Measurements from ENCODE around the gene SIGLEC11. TPM values are rescaled to one million over a fixed set of nuclear protein-coding genes. Genes with fewer than 3 reads are reported as not detected.
A peak's percentile ranks its signal among the peaks of the same experiment; 100 is the strongest.

Gene SIGLEC11
- polyA plus RNA-seq, 1 experiment, result not detected

GRCh38 chr19:49930483-49931011, 30.4 kb downstream of the SIGLEC11 start:
- no peak for DNase-seq (ENCODE audit: low read depth)
- no peak for TF ChIP-seq CTCF (IDR thresholded peaks at IDR 0.05; ENCODE audit: insufficient read depth, low read depth, low read length)
- Histone ChIP-seq H3K36me3 (ENCODE audit: control insufficient read depth, insufficient read depth, low read length) (peaks cover 8% of the 10 kb centered on the region), H3K27me3 (ENCODE audit: control insufficient read depth, insufficient read depth, low read length) (no peaks in the 10 kb centered on the region), H3K4me3 (ENCODE audit: low read depth, low read length) (no peak overlapping the region; the same call in 1 of the 2 replicates)
- POLR2A ChIA-PET, result no interaction called here
- CTCF ChIA-PET, result interaction anchor here (1.2 kb wide), 1 partner anchor 206 kb away, joined by 4 read pairs; no protein-coding TSS in a partner anchor

GRCh38 chr19:49929611-49930482, 31.1 kb downstream of the SIGLEC11 start:
- TF ChIP-seq CTCF (IDR thresholded peaks at IDR 0.05; ENCODE audit: insufficient read depth, low read depth, low read length), result no peak
- H3K27me3 ChIP-seq (ENCODE audit: control insufficient read depth, insufficient read depth, low read length), result no peaks in the 10 kb centered on the region
- peak; percentile 73 for DNase-seq (ENCODE audit: low read depth)
- POLR2A ChIA-PET, result interaction anchor here (0.5 to 0.6 kb wide), 2 partner anchors 63 to 159 kb away, joined by 3 to 35 read pairs; no protein-coding TSS in a partner anchor
- H3K36me3 ChIP-seq (ENCODE audit: control insufficient read depth, insufficient read depth, low read length), result peaks cover 8% of the 10 kb centered on the region
- peak overlapping the region; percentile 98 for H3K4me3 ChIP-seq (ENCODE audit: low read depth, low read length)
- CTCF ChIA-PET, result interaction anchor here (1.9 kb wide), 1 partner anchor 8 kb away, joined by 9 read pairs; no protein-coding TSS in a partner anchor

GRCh38 chr19:49929121-49929610, 31.8 kb downstream of the SIGLEC11 start, which contains the start of the genes ATF5 and NUP62:
Gene ATF5 (plus strand): TSS chr19:49929205. CDS start chr19:49930851, 1,646 bp downstream.
Gene NUP62 (minus strand): TSS chr19:49929504. CDS start chr19:49909807, 19,697 bp downstream.
- ChIA-PET CTCF (interaction anchor here (1.9 kb wide), 1 partner anchor 9 kb away, joined by 9 read pairs; no protein-coding TSS in a partner anchor), POLR2A (interaction anchor here (0.5 kb wide), 1 partner anchor 158 kb away, joined by 35 read pairs; no protein-coding TSS in a partner anchor)
- H3K27me3 ChIP-seq (ENCODE audit: control insufficient read depth, insufficient read depth, low read length), result no peaks in the 10 kb centered on the region
- no peak for TF ChIP-seq CTCF (IDR thresholded peaks at IDR 0.05; ENCODE audit: insufficient read depth, low read depth, low read length)
- H3K4me3 ChIP-seq (ENCODE audit: low read depth, low read length), result peak within 1 kb of the TSS; percentile 98
- peaks cover 10% of the 10 kb centered on the region for H3K36me3 ChIP-seq (ENCODE audit: control insufficient read depth, insufficient read depth, low read length)
- peak; percentile 29 for DNase-seq (ENCODE audit: low read depth)

GRCh38 chr19:49927526-49928264, 33.3 kb downstream of the SIGLEC11 start:
- no peak for DNase-seq (ENCODE audit: low read depth)
- Histone ChIP-seq H3K4me3 (ENCODE audit: low read depth, low read length) (no peak overlapping the region), H3K27me3 (ENCODE audit: control insufficient read depth, insufficient read depth, low read length) (no peaks in the 10 kb centered on the region), H3K36me3 (ENCODE audit: control insufficient read depth, insufficient read depth, low read length) (peaks cover 14% of the 10 kb centered on the region)
- TF ChIP-seq CTCF (IDR thresholded peaks at IDR 0.05; ENCODE audit: insufficient read depth, low read depth, low read length), result no peak
- CTCF ChIA-PET, result interaction anchor here (0.6 to 1.0 kb wide), 3 partner anchors 10 to 68 kb away, joined by 3 to 4 read pairs (median 3); no protein-coding TSS in a partner anchor
- POLR2A ChIA-PET, result interaction anchor here (1.0 kb wide), 1 partner anchor 50 kb away, joined by 3 read pairs; the partner anchor contains the start of genes AKT1S1 and TBC1D17
